Measurements from ENCODE around the gene MLC1.

GRCh38 chr22:50035131-50035881 lies 49.9 kb downstream of the MLC1 start:
- no peak for TF ChIP-seq CTCF (conservative IDR thresholded peaks at IDR 0.05; ENCODE audit: low read length)
- TF ChIP-seq EZH2phosphoT487 (IDR thresholded peaks at IDR 0.05; ENCODE audit: borderline replicate concordance), result no peak
